T-helper 1 cell treated with Interleukin-12 subunit alpha and Interleukin-12 subunit beta and Interleukin-4 antibody, amounts not matched to agents 30 μg/mL and 1 μg/mL, for 36 hours (primary cell): Measurements from ENCODE around the gene C1orf116.

ENCODE experiments used
- H3K27ac Mint-ChIP-seq: one replicate; pipeline ENCODE4 v1.8.0; 2021; ENCODE audit warnings: mild to moderate bottlenecking, mixed read lengths
- H3K27me3 Mint-ChIP-seq: one replicate; pipeline ENCODE4 v1.8.0; 2021; ENCODE audit warnings: low read depth, mixed read lengths
- H3K36me3 Mint-ChIP-seq: one replicate; pipeline ENCODE4 v1.8.0; 2021; ENCODE audit warnings: low read depth, mixed read lengths
- H3K4me1 Mint-ChIP-seq: one replicate; pipeline ENCODE4 v1.8.0; 2021; ENCODE audit warnings: low read depth, mixed read lengths
- H3K4me3 Mint-ChIP-seq: one replicate; pipeline ENCODE4 v1.8.0; 2021; ENCODE audit warnings: mild to moderate bottlenecking, moderate library complexity, mixed read lengths
- H3K9me3 Mint-ChIP-seq: one replicate; pipeline ENCODE4 v1.8.0; 2021; ENCODE audit warnings: mixed read lengths

Gene C1orf116

GRCh38 chr1:207032528-207033017 is at the start of gene C1orf116:
Gene C1orf116, minus strand, starts transcription at chr1:207032756. Its CDS starts 5,158 bp downstream, at chr1:207027598.
- Mint-ChIP-seq H3K4me1 (peaks cover 4% of the 10 kb centered on the region), H3K4me3 (no peak within 1 kb of the TSS), H3K27me3 (peaks cover 56% of the 10 kb centered on the region), H3K27ac (no peak within 1 kb of the TSS), H3K36me3 (no peaks in the 10 kb centered on the region), H3K9me3 (no peaks in the 10 kb centered on the region)

- Mint-ChIP-seq H3K36me3 (no peaks in the 10 kb centered on the region), H3K27me3 (peaks cover 25% of the 10 kb centered on the region), H3K4me1 (peaks cover 15% of the 10 kb centered on the region), H3K27ac (no peak overlapping the region), H3K9me3 (no peaks in the 10 kb centered on the region), H3K4me3 (no peak overlapping the region)
Observed at GRCh38 chr1:207081806-207082205, 49.2 kb upstream of the C1orf116 start.

- Mint-ChIP-seq H3K27ac (no peak overlapping the region), H3K36me3 (no peaks in the 10 kb centered on the region), H3K4me3 (no peak overlapping the region), H3K27me3 (peaks cover 31% of the 10 kb centered on the region), H3K9me3 (no peaks in the 10 kb centered on the region), H3K4me1 (peaks cover 15% of the 10 kb centered on the region)
Observed at GRCh38 chr1:207081088-207081487, 48.5 kb upstream of the C1orf116 start.

GRCh38 chr1:207079706-207080241 is 47.2 kb upstream of the C1orf116 start:
- H3K4me3 Mint-ChIP-seq: no peak overlapping the region
- H3K27ac Mint-ChIP-seq: no peak overlapping the region

GRCh38 chr1:207078578-207079132 is 46.1 kb upstream of the C1orf116 start:
- H3K27ac Mint-ChIP-seq: no peak overlapping the region
- no peak overlapping the region for H3K4me3 Mint-ChIP-seq
- no peaks in the 10 kb centered on the region for H3K36me3 Mint-ChIP-seq
- peaks cover 2% of the 10 kb centered on the region for H3K4me1 Mint-ChIP-seq
- no peaks in the 10 kb centered on the region for H3K9me3 Mint-ChIP-seq
- peaks cover 35% of the 10 kb centered on the region for H3K27me3 Mint-ChIP-seq

More at GRCh38 chr1:207079706-207080241, 47.2 kb upstream of the C1orf116 start:
- H3K36me3 Mint-ChIP-seq: no peaks in the 10 kb centered on the region
- H3K27me3 Mint-ChIP-seq: peaks cover 33% of the 10 kb centered on the region
- no peaks in the 10 kb centered on the region for H3K9me3 Mint-ChIP-seq
- H3K4me1 Mint-ChIP-seq: peaks cover 9% of the 10 kb centered on the region

- no peak overlapping the region for H3K27ac Mint-ChIP-seq
- H3K4me1 Mint-ChIP-seq: no peaks in the 10 kb centered on the region
- H3K9me3 Mint-ChIP-seq: no peaks in the 10 kb centered on the region
- H3K4me3 Mint-ChIP-seq: no peak overlapping the region
- peaks cover 31% of the 10 kb centered on the region for H3K27me3 Mint-ChIP-seq
- peaks cover 2% of the 10 kb centered on the region for H3K36me3 Mint-ChIP-seq
Observed at GRCh38 chr1:207077470-207078377, 45.2 kb upstream of the C1orf116 start.

- peaks cover 26% of the 10 kb centered on the region for H3K27me3 Mint-ChIP-seq
- peaks cover 2% of the 10 kb centered on the region for H3K36me3 Mint-ChIP-seq
- no peak overlapping the region for H3K27ac Mint-ChIP-seq
- H3K4me1 Mint-ChIP-seq: peaks cover under 1% of the 10 kb centered on the region
- no peaks in the 10 kb centered on the region for H3K9me3 Mint-ChIP-seq
- no peak overlapping the region for H3K4me3 Mint-ChIP-seq
Observed at GRCh38 chr1:207077012-207077411, 44.5 kb upstream of the C1orf116 start.

GRCh38 chr1:207076181-207076955 is 43.8 kb upstream of the C1orf116 start:
- Mint-ChIP-seq H3K4me1 (peaks cover 7% of the 10 kb centered on the region), H3K4me3 (no peak overlapping the region), H3K36me3 (peaks cover 2% of the 10 kb centered on the region), H3K27ac (no peak overlapping the region), H3K27me3 (peaks cover 22% of the 10 kb centered on the region), H3K9me3 (no peaks in the 10 kb centered on the region)

GRCh38 chr1:207073906-207074820 is 41.6 kb upstream of the C1orf116 start:
- Mint-ChIP-seq H3K36me3 (peaks cover 4% of the 10 kb centered on the region), H3K27ac (no peak overlapping the region), H3K27me3 (peaks cover 20% of the 10 kb centered on the region), H3K9me3 (no peaks in the 10 kb centered on the region), H3K4me3 (no peak overlapping the region), H3K4me1 (peaks cover 23% of the 10 kb centered on the region)

GRCh38 chr1:207072233-207072632 is 39.7 kb upstream of the C1orf116 start:
- peaks cover 13% of the 10 kb centered on the region for H3K27me3 Mint-ChIP-seq
- peaks cover 11% of the 10 kb centered on the region for H3K36me3 Mint-ChIP-seq

GRCh38 chr1:207071426-207071825 is 38.9 kb upstream of the C1orf116 start:
- H3K27me3 Mint-ChIP-seq: peaks cover 9% of the 10 kb centered on the region
- no peak overlapping the region for H3K27ac Mint-ChIP-seq
- no peak overlapping the region for H3K4me3 Mint-ChIP-seq
- no peaks in the 10 kb centered on the region for H3K9me3 Mint-ChIP-seq
- H3K36me3 Mint-ChIP-seq: peaks cover 11% of the 10 kb centered on the region
- H3K4me1 Mint-ChIP-seq: peaks cover 26% of the 10 kb centered on the region

More at GRCh38 chr1:207072233-207072632, 39.7 kb upstream of the C1orf116 start:
- H3K27ac Mint-ChIP-seq: no peak overlapping the region
- H3K4me3 Mint-ChIP-seq: no peak overlapping the region
- H3K9me3 Mint-ChIP-seq: no peaks in the 10 kb centered on the region
- H3K4me1 Mint-ChIP-seq: peaks cover 26% of the 10 kb centered on the region

- Mint-ChIP-seq H3K36me3 (peaks cover 11% of the 10 kb centered on the region), H3K4me3 (no peak overlapping the region), H3K27ac (peak overlapping the region; percentile 58), H3K9me3 (no peaks in the 10 kb centered on the region), H3K4me1 (peaks cover 26% of the 10 kb centered on the region), H3K27me3 (peaks cover 6% of the 10 kb centered on the region)
Observed at GRCh38 chr1:207070811-207071210, 38.3 kb upstream of the C1orf116 start.

- Mint-ChIP-seq H3K4me3 (no peak overlapping the region), H3K27ac (peak overlapping the region; percentile 16), H3K4me1 (peaks cover 26% of the 10 kb centered on the region), H3K27me3 (peaks cover 6% of the 10 kb centered on the region), H3K36me3 (peaks cover 11% of the 10 kb centered on the region), H3K9me3 (no peaks in the 10 kb centered on the region)
Observed at GRCh38 chr1:207069858-207070506, 37.4 kb upstream of the C1orf116 start.
